HepG2 (cell line): ENCODE measurements around the gene COL8A2. TPM values are rescaled to one million over a fixed set of nuclear protein-coding genes. Genes with fewer than 3 reads are reported as not detected.
A peak's percentile ranks its signal among the peaks of the same experiment; 100 is the strongest.

Source experiments
- ATAC-seq: fragments of 200-7000 bp; cut with Tn5 transposase; 3 replicates; pipeline ENCODE4 v1.9.1; 2020; ENCODE audit warnings: mild to moderate bottlenecking, moderate library complexity
- BruUV-seq: library from RNA; stranded (reverse); fragments of 400-500 nt; replicated peaks from 2 replicates; lab custom pipeline; 2021; lab: Mats Ljungman, UMichigan
- CTCF ChIA-PET: fragments of 300-600 bp; formaldehyde crosslinking; extraction: SDS; loops from one replicate; lab custom pipeline; 2021; ENCODE audit warnings: low total read pairs, inconsistent platforms, low intra/inter-chr PET ratio; lab: Yijun Ruan, JAX
- POLR2A ChIA-PET: fragments of 350-600 bp; sonication (Branson Sonifier 250); formaldehyde crosslinking; loops from one replicate; lab custom pipeline; 2020; ENCODE audit warnings: antibody characterized with exemption, inconsistent platforms; lab: Yijun Ruan, JAX
- DNase-seq: peaks from one replicate; pipeline ENCODE4 v3.0.0-alpha.2; 2015; ENCODE audit warnings: low spot score
- FAIRE-seq: peaks from 3 replicates; lab custom pipeline; 2011; peaks lifted over from hg19 to GRCh38; lab: Jason Lieb, UNC
- H2AFZ ChIP-seq: one replicate; pipeline ENCODE4 v1.6.1; 2011; ENCODE audit warnings: low read length, inconsistent platforms
- H3K27ac ChIP-seq: fragments of 300-600 bp; 3 replicates; pipeline ENCODE4 v1.8.0; 2011; ENCODE audit warnings: mixed run types, mild to moderate bottlenecking, mixed read lengths, low read length, inconsistent platforms; ENCODE audit not compliant: insufficient read depth; ENCODE audit errors: extremely low read length
- H3K27me3 ChIP-seq, 2 experiments: fragments of 200-600 bp in 1 of 2; 2 replicates in 1 of 2; 3 replicates in 1 of 2; pipeline versions ENCODE4 v1.6.0 to v1.8.0; 2011; ENCODE audit warnings: low read length in 2 of 2, mild to moderate bottlenecking in 2 of 2, moderate library complexity in 2 of 2, inconsistent platforms in 1 of 2; ENCODE audit not compliant: insufficient read depth in 2 of 2, control insufficient read depth in 1 of 2
- H3K36me3 ChIP-seq, 2 experiments: fragments of 200-600 bp in 1 of 2; replicated peaks in 1 of 2; 2 replicates in 1 of 2; 3 replicates in 1 of 2; pipeline versions ENCODE4 v1.5.1 to v1.8.0; 2011; ENCODE audit warnings: low read length in 2 of 2, inconsistent platforms in 1 of 2; ENCODE audit not compliant: insufficient read depth in 2 of 2, control insufficient read depth in 1 of 2
- H3K4me1 ChIP-seq: 2 replicates; pipeline ENCODE4 v1.5.1; 2012; ENCODE audit warnings: low read length, inconsistent platforms; ENCODE audit not compliant: insufficient read depth
- H3K4me2 ChIP-seq: 2 replicates; pipeline ENCODE4 v1.6.0; 2011; ENCODE audit warnings: low read depth, low read length, inconsistent platforms
- H3K4me3 ChIP-seq, 3 experiments: fragments of 200-600 bp in 1 of 3; sonication (generic), shearing (Covaris generic) in 1 of 3; replicated peaks in 1 of 3; 2 replicates each; pipeline ENCODE4 v1.5.1; 2011 to 2016; ENCODE audit warnings: low read length in 3 of 3, inconsistent platforms in 2 of 3, low read depth in 2 of 3, mild to moderate bottlenecking in 2 of 3, control low read depth in 1 of 3, mixed read lengths in 1 of 3; ENCODE audit not compliant: insufficient read depth in 1 of 3
- H3K79me2 ChIP-seq: one replicate; pipeline ENCODE4 v1.6.1; 2011; ENCODE audit warnings: low read length, inconsistent platforms; ENCODE audit not compliant: insufficient read depth
- H3K9ac ChIP-seq: 2 replicates; pipeline ENCODE4 v1.6.0; 2011; ENCODE audit warnings: mild to moderate bottlenecking, low read depth, low read length, inconsistent platforms; ENCODE audit not compliant: insufficient read depth
- H3K9me3 ChIP-seq: 2 replicates; pipeline ENCODE4 v1.5.1; 2012; ENCODE audit warnings: mild to moderate bottlenecking, low read length
- H4K20me1 ChIP-seq: 2 replicates; pipeline ENCODE4 v1.6.0; 2011; ENCODE audit warnings: inconsistent platforms, mild to moderate bottlenecking, low read length, moderate library complexity; ENCODE audit not compliant: insufficient read depth
- AGO2 ChIP-seq: fragments of 200-400 bp; formaldehyde crosslinking; optimal IDR thresholded peaks from 2 replicates; pipeline ENCODE3; 2017; ENCODE audit warnings: mild to moderate bottlenecking, low read depth, low read length, moderate library complexity
- REXO4 ChIP-seq: sonication (generic); formaldehyde crosslinking; IDR thresholded peaks from 2 replicates; pipeline ENCODE4 v1.8.0; 2022; ENCODE audit warnings: missing genetic modification reagents, mild to moderate bottlenecking, borderline replicate concordance
- ZC3H13 ChIP-seq: sonication (generic); formaldehyde crosslinking; IDR thresholded peaks from 2 replicates; pipeline ENCODE4 v1.8.1; 2023; ENCODE audit warnings: mild to moderate bottlenecking, missing genetic modification reagents, moderate library complexity
- ZNF543 ChIP-seq: sonication (generic); formaldehyde crosslinking; IDR thresholded peaks from 2 replicates; pipeline ENCODE4 v1.4.0; 2020; ENCODE audit warnings: mild to moderate bottlenecking, missing genetic modification reagents
- WGBS: methylation state at CpG from one replicate; pipeline ENCODE4 v1.1.6; 2017; ENCODE audit warnings: low lambda C conversion rate; 5-methylcytosine and 5-hydroxymethylcytosine counted together
- in situ Hi-C: cut with HindIII; loops from 2 replicates; pipeline ENCODE4 v1.10.0; 2017; ENCODE audit warnings: low pct_unique_long_range_greater_than_20kb; ENCODE audit not compliant: extremely low pct_ligation_motif_present
- intact Hi-C: fragments of 100-400 bp; cut with micrococcal nuclease; formaldehyde crosslinking; loops from one replicate; pipeline ENCODE4 v1.10.0; 2022; ENCODE audit not compliant: unreplicated experiment
- polyA plus RNA-seq, 8 experiments: library from polyadenylated mRNA; depleted of rRNA in 3 of 8; stranded (reverse) in 7 of 8; unstranded in 1 of 8; fragments of >200 nt; fragmentation: Illumina TruSeq in 4 of 8; extraction: Trizol in 4 of 8; gene quantifications; 2 replicates each; pipeline versions ENCODE4 v1.2.1 to v1.2.3, GENCODE V29; 2011 to 2016; ENCODE audit warnings: low read depth in 4 of 8, missing spikeins in 1 of 8, mixed read lengths in 1 of 8; ENCODE audit not compliant: insufficient read depth in 1 of 8
- total RNA-seq, 5 experiments: library from RNA; depleted of rRNA; stranded (reverse); fragments of >200 nt; fragmentation: Illumina TruSeq; extraction: Trizol; gene quantifications; 2 replicates each; pipeline ENCODE4 v1.2.3, GENCODE V29; 2016; ENCODE audit warnings: low read depth in 1 of 5

COL8A2 gene
- total and polyA plus RNA-seq, 2 of the 13 experiments (the other 11 are each of a cell fraction or from before 2014, with no cell fraction given): 0.13 to 0.24 TPM

DNA sequence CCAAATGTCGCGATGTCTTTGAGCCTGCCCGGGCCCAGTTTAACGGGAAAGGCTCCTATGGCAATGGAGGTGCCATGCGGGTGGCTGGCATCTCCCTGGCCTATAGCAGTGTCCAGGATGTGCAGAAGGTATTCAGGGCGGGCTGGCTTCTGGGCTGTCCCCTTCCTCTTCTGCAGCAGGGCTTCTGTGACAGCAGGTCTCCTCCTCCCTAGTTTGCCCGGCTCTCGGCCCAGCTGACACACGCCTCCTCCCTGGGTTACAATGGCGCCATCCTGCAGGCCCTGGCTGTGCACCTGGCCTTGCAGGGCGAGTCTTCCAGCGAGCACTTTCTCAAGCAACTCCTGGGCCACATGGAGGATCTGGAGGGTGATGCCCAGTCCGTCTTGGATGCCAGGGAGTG is 33.3 kb downstream of the COL8A2 start:
- no peak for FAIRE-seq
- no peak for ATAC-seq
- BruUV-seq: no TSS peak
- peak; percentile 36 for TF ChIP-seq AGO2
- TF ChIP-seq REXO4 (CRISPR knock-in tag): no peak
- POLR2A ChIA-PET: no interaction called here
- Histone ChIP-seq H4K20me1 (0 out of 2 replicates have a peak, but pooled peaks cover 3% of the 10 kb centered on the region), H3K9me3 (no peaks in the 10 kb centered on the region), H3K9ac (no peak overlapping the region), H3K27me3 (no peaks in the 10 kb centered on the region; a peak in 1 of 5 replicates), H3K4me3 (no peak overlapping the region), H3K4me2 (no peak overlapping the region), H2AFZ (no peak overlapping the region), H3K79me2 (peaks cover 21% of the 10 kb centered on the region), H3K36me3 (peaks cover 35 to 51% of the 10 kb centered on the region in 2 experiments), H3K4me1 (peaks cover 23% of the 10 kb centered on the region), H3K27ac (no peak overlapping the region)
- WGBS: 95% methylated on average over 11 of the region's 13 CpGs
- no peak for DNase-seq
- in situ Hi-C loops (no loop called here), intact Hi-C loops (no loop called here)
- CTCF ChIA-PET: no interaction called here

DNA sequence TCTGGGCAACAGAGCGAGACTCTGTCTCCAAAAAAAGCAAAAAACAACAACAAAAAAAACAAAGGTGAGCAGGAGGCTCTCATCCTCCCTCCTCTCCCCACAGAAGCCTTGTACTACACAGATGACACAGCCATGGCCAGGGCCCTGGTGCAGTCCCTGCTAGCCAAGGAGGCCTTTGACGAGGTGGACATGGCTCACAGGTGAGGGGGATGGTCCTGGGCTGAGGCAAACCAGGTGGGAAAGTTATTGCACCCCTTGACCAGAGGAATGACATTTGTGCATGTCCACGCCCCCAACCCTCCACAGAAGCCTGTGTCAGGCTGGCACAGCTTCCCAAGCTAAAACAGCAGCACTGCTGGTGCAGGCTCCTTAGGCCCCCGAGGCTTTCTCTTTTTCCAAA is 33.9 kb downstream of the COL8A2 start:
- H3K27me3 ChIP-seq: no peaks in the 10 kb centered on the region; a peak in 1 of 5 replicates
- H3K4me1 ChIP-seq: peaks cover 23% of the 10 kb centered on the region
- BruUV-seq: no TSS peak
- no peak for ATAC-seq
- no peak overlapping the region for H2AFZ ChIP-seq
- no peak overlapping the region for H3K4me3 ChIP-seq
- 0 out of 2 replicates have a peak, but pooled peaks have one; percentile 35 for TF ChIP-seq ZC3H13
- no peak for TF ChIP-seq ZNF543 (CRISPR knock-in tag)
- FAIRE-seq: no peak
- 90% methylated on average over 3 of the region's 4 CpGs for WGBS
- in situ Hi-C loops: no loop called here
- ChIA-PET CTCF (no interaction called here), POLR2A (no interaction called here)
- H3K4me2 ChIP-seq: 0 out of 2 replicates have a peak overlapping the region, but pooled peaks have one; percentile 1
- peaks cover 21% of the 10 kb centered on the region for H3K79me2 ChIP-seq
- intact Hi-C loops: no loop called here
- no peak overlapping the region for H3K27ac ChIP-seq
- no peak overlapping the region for H3K9ac ChIP-seq
- H3K36me3 ChIP-seq: peaks cover 35 to 50% of the 10 kb centered on the region in 2 experiments
- DNase-seq: no peak
- 0 out of 2 replicates have a peak, but pooled peaks cover 3% of the 10 kb centered on the region for H4K20me1 ChIP-seq
- H3K9me3 ChIP-seq: no peaks in the 10 kb centered on the region
